ENCODE results near the gene SOST.

- TF ChIP-seq REST (IDR thresholded peaks at IDR 0.05; ENCODE audit: borderline replicate concordance) (no peak), POLR2AphosphoS5 (IDR thresholded peaks at IDR 0.05) (no peak)
Measured at GRCh38 chr17:43713494-43714162, 45.0 kb downstream of the SOST start.

Measured in neural cell (in vitro differentiated cells).